Measurements from ENCODE around the gene FALEC. TPM values are rescaled to one million over a fixed set of nuclear protein-coding genes. Genes with fewer than 3 reads are reported as not detected.

FALEC gene
- total RNA-seq = 0.64 and 1.3 TPM in 2 replicates

GRCh38 chr1:150515328-150516049, at the start of gene FALEC:
TSS of gene FALEC (plus strand) at chr1:150515752.
- TF ChIP-seq CTCF (IDR thresholded peaks at IDR 0.05; ENCODE audit: insufficient read depth, low read depth, low read length) = no peak
- DNase-seq (ENCODE audit: low read depth) = peak; percentile 96
- peak within 1 kb of the TSS; percentile 60 for H3K4me3 ChIP-seq (ENCODE audit: low read depth, low read length)

- no peak for TF ChIP-seq CTCF (IDR thresholded peaks at IDR 0.05; ENCODE audit: insufficient read depth, low read depth, low read length)
- DNase-seq (ENCODE audit: low read depth) = no peak
- H3K4me3 ChIP-seq (ENCODE audit: low read depth, low read length) = no peak overlapping the region
Measured at GRCh38 chr1:150466964-150467363, 48.6 kb upstream of the FALEC start.

- TF ChIP-seq CTCF (IDR thresholded peaks at IDR 0.05; ENCODE audit: insufficient read depth, low read depth, low read length) = no peak
- no peak for DNase-seq (ENCODE audit: low read depth)
- H3K4me3 ChIP-seq (ENCODE audit: low read depth, low read length) = no peak overlapping the region
Measured at GRCh38 chr1:150469291-150469690, 46.3 kb upstream of the FALEC start.

GRCh38 chr1:150472601-150473200, 42.9 kb upstream of the FALEC start:
- no peak for TF ChIP-seq CTCF (IDR thresholded peaks at IDR 0.05; ENCODE audit: insufficient read depth, low read depth, low read length)
- no peak for DNase-seq (ENCODE audit: low read depth)
- no peak overlapping the region for H3K4me3 ChIP-seq (ENCODE audit: low read depth, low read length)

- no peak for TF ChIP-seq CTCF (IDR thresholded peaks at IDR 0.05; ENCODE audit: insufficient read depth, low read depth, low read length)
- DNase-seq (ENCODE audit: low read depth) = peak; percentile 19
- H3K4me3 ChIP-seq (ENCODE audit: low read depth, low read length) = no peak overlapping the region
Measured at GRCh38 chr1:150473659-150474058, 41.9 kb upstream of the FALEC start.

- no peak overlapping the region for H3K4me3 ChIP-seq (ENCODE audit: low read depth, low read length)
- peak; percentile 33 for DNase-seq (ENCODE audit: low read depth)
- no peak for TF ChIP-seq CTCF (IDR thresholded peaks at IDR 0.05; ENCODE audit: insufficient read depth, low read depth, low read length)
Measured at GRCh38 chr1:150474869-150475268, 40.7 kb upstream of the FALEC start.

Measured in fibroblast of villous mesenchyme (primary cell).